Fibroblast of lung (primary cell): Measurements from ENCODE around the gene SEC31A. TPM values are rescaled to one million over a fixed set of nuclear protein-coding genes. Genes with fewer than 3 reads are reported as not detected.
"Not testable (repeated sequence)": the region's sequence is repeated elsewhere in the genome, so short reads cannot be mapped to it uniquely, and the experiment has no call there.

Source experiments
- DNase-seq, 2 donors: peaks; one replicate each; pipeline versions ENCODE4 v3.0.0 to v3.0.0-alpha.2; 2010; ENCODE audit warnings: low read depth in 2 of 2
- H2AFZ ChIP-seq: 2 replicates; pipeline ENCODE4 v1.5.1; 2012; ENCODE audit warnings: low read length, control low read depth, inconsistent platforms
- H3K27ac ChIP-seq: 2 replicates; pipeline ENCODE4 v1.5.1; 2011; ENCODE audit warnings: low read length, control low read depth; ENCODE audit not compliant: insufficient read depth
- H3K27me3 ChIP-seq: 2 replicates; pipeline ENCODE4 v1.5.1; 2011; ENCODE audit warnings: mild to moderate bottlenecking, low read length; ENCODE audit not compliant: control insufficient read depth, insufficient read depth
- H3K36me3 ChIP-seq: 2 replicates; pipeline ENCODE4 v1.5.1; 2011; ENCODE audit warnings: low read length; ENCODE audit not compliant: control insufficient read depth, insufficient read depth
- H3K4me1 ChIP-seq: 2 replicates; pipeline ENCODE4 v1.5.1; 2011; ENCODE audit warnings: low read length; ENCODE audit not compliant: control insufficient read depth, insufficient read depth; ENCODE audit errors: extremely low read depth
- H3K4me2 ChIP-seq: 2 replicates; pipeline ENCODE4 v1.5.1; 2011; ENCODE audit warnings: low read length, control low read depth; ENCODE audit not compliant: insufficient read depth; ENCODE audit errors: extremely low read depth
- H3K4me3 ChIP-seq, 4 experiments: fragments of 200-600 bp in 1 of 4; sonication (generic) in 1 of 4; replicated peaks in 1 of 4; 2 replicates each; pipeline ENCODE4 v1.5.1; 2011 to 2016; ENCODE audit warnings: low read length in 4 of 4, low read depth in 3 of 4, mild to moderate bottlenecking in 3 of 4, control low read depth in 2 of 4, inconsistent platforms in 1 of 4, mixed read lengths in 1 of 4; ENCODE audit not compliant: insufficient read depth in 1 of 4; ENCODE audit errors: control extremely low read depth in 1 of 4
- H3K79me2 ChIP-seq: 2 replicates; pipeline ENCODE4 v1.5.1; 2012; ENCODE audit warnings: mild to moderate bottlenecking, low read length, inconsistent platforms; ENCODE audit not compliant: control insufficient read depth, insufficient read depth
- H3K9ac ChIP-seq: 2 replicates; pipeline ENCODE4 v1.5.1; 2011; ENCODE audit warnings: mild to moderate bottlenecking, low read length, control low read depth; ENCODE audit not compliant: insufficient read depth
- H3K9me3 ChIP-seq: 2 replicates; pipeline ENCODE4 v1.5.1; 2012; ENCODE audit warnings: low read depth, low read length; ENCODE audit not compliant: control insufficient read depth, insufficient read depth
- H4K20me1 ChIP-seq: 2 replicates; pipeline ENCODE4 v1.5.1; 2011; ENCODE audit warnings: low read length; ENCODE audit not compliant: control insufficient read depth, insufficient read depth; ENCODE audit errors: extremely low read depth
- CTCF ChIP-seq, 2 donors: IDR thresholded peaks in 1 of 2; conservative IDR thresholded peaks in 1 of 2; 1 replicate in 1 of 2; 2 replicates in 1 of 2; pipeline ENCODE4 v1.5.1; 2011 to 2012; ENCODE audit warnings: low read length in 2 of 2, control low read depth in 1 of 2, inconsistent platforms in 1 of 2, low read depth in 1 of 2, mild to moderate bottlenecking in 1 of 2
- EZH2 ChIP-seq: IDR thresholded peaks from 2 replicates; pipeline ENCODE4 v1.5.1; 2012; ENCODE audit warnings: low read length, control low read depth, mild to moderate bottlenecking; ENCODE audit errors: missing control alignments
- polyA plus RNA-seq, 2 donors: library from polyadenylated mRNA; depleted of rRNA in 1 of 2; stranded (reverse) in 1 of 2; unstranded in 1 of 2; fragments of >200 nt; gene quantifications; 2 replicates each; pipeline ENCODE4 v1.2.1, GENCODE V29; 2011 to 2012; ENCODE audit warnings: missing spikeins in 1 of 2
- total RNA-seq: library from RNA; depleted of rRNA; stranded (reverse); fragments of >200 nt; gene quantifications from 2 replicates; pipeline ENCODE4 v1.2.1, GENCODE V29; 2014

Gene SEC31A
- total and polyA plus RNA-seq, 2 donors (not counting 1 experiment from before 2014, with no cell fraction given), result 342 to 472 TPM

- Histone ChIP-seq H3K9me3 (no peaks in the 10 kb centered on the region), H3K27me3 (no peaks in the 10 kb centered on the region), H3K9ac (no peak overlapping the region), H3K36me3 (no peaks in the 10 kb centered on the region), H3K4me2 (no peak overlapping the region), H3K4me1 (no peaks in the 10 kb centered on the region), H2AFZ (no peak overlapping the region), H3K4me3 (no peak overlapping the region), H4K20me1 (no peaks in the 10 kb centered on the region), H3K27ac (no peak overlapping the region), H3K79me2 (no peaks in the 10 kb centered on the region)
- no peak for DNase-seq
- TF ChIP-seq EZH2, result no peak
- TF ChIP-seq CTCF (conservative IDR thresholded peaks at IDR 0.05 in 1 of 2, IDR thresholded peaks at IDR 0.05 in 1 of 2; ENCODE audit: low read depth in 1 of 2, low read length in 2 of 2), result no peak
These were observed 27.1 kb upstream of the SEC31A start for GRCh38 chr4:82918091-82918490.

GRCh38 chr4:82913968-82914367 is 23.0 kb upstream of the SEC31A start:
- H3K27me3 ChIP-seq, H3K4me3 ChIP-seq, DNase-seq, H3K4me2 ChIP-seq, H3K27ac ChIP-seq, H3K9me3 ChIP-seq, H3K36me3 ChIP-seq, H3K4me1 ChIP-seq, H4K20me1 ChIP-seq, H3K79me2 ChIP-seq, H2AFZ ChIP-seq, H3K9ac ChIP-seq: not testable (repeated sequence)

- Histone ChIP-seq H3K4me2 (no peak overlapping the region), H3K4me3 (no peak overlapping the region), H3K9me3 (no peaks in the 10 kb centered on the region), H3K9ac (no peak overlapping the region), H3K4me1 (no peaks in the 10 kb centered on the region), H3K27me3 (no peaks in the 10 kb centered on the region), H4K20me1 (no peaks in the 10 kb centered on the region), H3K27ac (no peak overlapping the region), H3K36me3 (no peaks in the 10 kb centered on the region), H3K79me2 (no peaks in the 10 kb centered on the region), H2AFZ (no peak overlapping the region)
- TF ChIP-seq CTCF (conservative IDR thresholded peaks at IDR 0.05 in 1 of 2, IDR thresholded peaks at IDR 0.05 in 1 of 2; ENCODE audit: low read depth in 1 of 2, low read length in 2 of 2) (no peak), EZH2 (no peak)
- DNase-seq, result no peak
These were observed 22.4 kb upstream of the SEC31A start for GRCh38 chr4:82913305-82913704.
